Measurements from ENCODE around the gene SC5D. TPM values are rescaled to one million over a fixed set of nuclear protein-coding genes. Genes with fewer than 3 reads are reported as not detected.

The SC5D gene
- total RNA-seq, 1 experiment from 2014 or later = 34.7 TPM

- no peak for TF ChIP-seq CTCF (IDR thresholded peaks at IDR 0.05; ENCODE audit: unreplicated experiment)
- no peaks in the 10 kb centered on the region for H3K9me3 Mint-ChIP-seq (ENCODE audit: low read depth, unreplicated experiment)
- H3K4me3 Mint-ChIP-seq (ENCODE audit: low read depth, unreplicated experiment) = no peak overlapping the region
- no peak for DNase-seq
- no peaks in the 10 kb centered on the region for H3K4me1 Mint-ChIP-seq (ENCODE audit: low read depth, unreplicated experiment)
- H3K27me3 Mint-ChIP-seq (ENCODE audit: unreplicated experiment) = peaks cover 12% of the 10 kb centered on the region
- no peaks in the 10 kb centered on the region for H3K36me3 Mint-ChIP-seq (ENCODE audit: insufficient read depth, unreplicated experiment)
- CTCF ChIA-PET = no interaction called here
- BruUV-seq (replicated peaks) = no TSS peak
- intact Hi-C loops (cut with micrococcal nuclease; ENCODE audit: unreplicated experiment) = no loop called here
- H3K27ac Mint-ChIP-seq (ENCODE audit: unreplicated experiment) = no peak overlapping the region
These were observed 49.0 kb downstream of the SC5D start for GRCh38 chr11:121341609-121342008.

GRCh38 chr11:121344824-121345223 is 52.3 kb downstream of the SC5D start:
- Mint-ChIP-seq H3K9me3 (ENCODE audit: low read depth, unreplicated experiment) (no peaks in the 10 kb centered on the region), H3K4me3 (ENCODE audit: low read depth, unreplicated experiment) (no peak overlapping the region), H3K36me3 (ENCODE audit: insufficient read depth, unreplicated experiment) (no peaks in the 10 kb centered on the region), H3K27me3 (ENCODE audit: unreplicated experiment) (peaks cover 17% of the 10 kb centered on the region), H3K4me1 (ENCODE audit: low read depth, unreplicated experiment) (no peaks in the 10 kb centered on the region), H3K27ac (ENCODE audit: unreplicated experiment) (no peak overlapping the region)
- TF ChIP-seq CTCF (IDR thresholded peaks at IDR 0.05; ENCODE audit: unreplicated experiment) = no peak
- no TSS peak for BruUV-seq (replicated peaks)
- no peak for DNase-seq
- CTCF ChIA-PET = no interaction called here
- intact Hi-C loops (cut with micrococcal nuclease; ENCODE audit: unreplicated experiment) = no loop called here

GRCh38 chr11:121347094-121347493 is 54.5 kb downstream of the SC5D start:
- intact Hi-C loops (cut with micrococcal nuclease; ENCODE audit: unreplicated experiment) = no loop called here
- H3K36me3 Mint-ChIP-seq (ENCODE audit: insufficient read depth, unreplicated experiment) = no peaks in the 10 kb centered on the region

GRCh38 chr11:121347813-121348212 is 55.2 kb downstream of the SC5D start:
- CTCF ChIA-PET = no interaction called here
- intact Hi-C loops (cut with micrococcal nuclease; ENCODE audit: unreplicated experiment) = no loop called here
- no peak for DNase-seq
- no peak for TF ChIP-seq CTCF (IDR thresholded peaks at IDR 0.05; ENCODE audit: unreplicated experiment)
- no peak overlapping the region for H3K27ac Mint-ChIP-seq (ENCODE audit: unreplicated experiment)
- H3K4me3 Mint-ChIP-seq (ENCODE audit: low read depth, unreplicated experiment) = no peak overlapping the region
- no peaks in the 10 kb centered on the region for H3K9me3 Mint-ChIP-seq (ENCODE audit: low read depth, unreplicated experiment)
- no peaks in the 10 kb centered on the region for H3K36me3 Mint-ChIP-seq (ENCODE audit: insufficient read depth, unreplicated experiment)
- no peaks in the 10 kb centered on the region for H3K4me1 Mint-ChIP-seq (ENCODE audit: low read depth, unreplicated experiment)
- peaks cover 21% of the 10 kb centered on the region for H3K27me3 Mint-ChIP-seq (ENCODE audit: unreplicated experiment)
- BruUV-seq (replicated peaks) = no TSS peak

More at GRCh38 chr11:121347094-121347493, 54.5 kb downstream of the SC5D start:
- no peak overlapping the region for H3K4me3 Mint-ChIP-seq (ENCODE audit: low read depth, unreplicated experiment)
- CTCF ChIA-PET = no interaction called here
- no peak for TF ChIP-seq CTCF (IDR thresholded peaks at IDR 0.05; ENCODE audit: unreplicated experiment)
- no peaks in the 10 kb centered on the region for H3K9me3 Mint-ChIP-seq (ENCODE audit: low read depth, unreplicated experiment)
- DNase-seq = no peak
- no peak overlapping the region for H3K27ac Mint-ChIP-seq (ENCODE audit: unreplicated experiment)
- H3K4me1 Mint-ChIP-seq (ENCODE audit: low read depth, unreplicated experiment) = no peaks in the 10 kb centered on the region
- BruUV-seq (replicated peaks) = no TSS peak
- peaks cover 17% of the 10 kb centered on the region for H3K27me3 Mint-ChIP-seq (ENCODE audit: unreplicated experiment)
